ENCODE measurements around the gene NPHP4.
"Not testable (repeated sequence)": the region's sequence is repeated elsewhere in the genome, so short reads cannot be mapped to it uniquely, and the experiment has no call there.

Gene NPHP4

GRCh38 chr1:5855196-5855897, 136.9 kb downstream of the NPHP4 start:
- DNase-seq (ENCODE audit: low spot score), result no peak

GRCh38 chr1:5854754-5855153, 137.5 kb downstream of the NPHP4 start:
- no peak for DNase-seq (ENCODE audit: low spot score)

- not testable (repeated sequence) for DNase-seq (ENCODE audit: low spot score)
These were observed 138.4 kb downstream of the NPHP4 start for GRCh38 chr1:5853858-5854257.

- no peak for DNase-seq (ENCODE audit: low spot score)
These were observed 141.7 kb downstream of the NPHP4 start for GRCh38 chr1:5850503-5850902.

- no peak for DNase-seq (ENCODE audit: low spot score)
These were observed 142.7 kb downstream of the NPHP4 start for GRCh38 chr1:5849550-5849949.

GRCh38 chr1:5847013-5847659, 145.1 kb downstream of the NPHP4 start:
- DNase-seq (ENCODE audit: low spot score), result no peak

GRCh38 chr1:5845376-5845775, 146.8 kb downstream of the NPHP4 start:
- DNase-seq (ENCODE audit: low spot score), result no peak

- no peak for DNase-seq (ENCODE audit: low spot score)
These were observed 147.8 kb downstream of the NPHP4 start for GRCh38 chr1:5844442-5844841.

GRCh38 chr1:5843521-5844096, 148.6 kb downstream of the NPHP4 start:
- DNase-seq (ENCODE audit: low spot score), result no peak

GRCh38 chr1:5842679-5843078, 149.5 kb downstream of the NPHP4 start:
- no peak for DNase-seq (ENCODE audit: low spot score)

- DNase-seq (ENCODE audit: low spot score), result peak; percentile 31
These were observed 151.6 kb downstream of the NPHP4 start for GRCh38 chr1:5840551-5841001.

- DNase-seq (ENCODE audit: low spot score), result no peak
These were observed 152.2 kb downstream of the NPHP4 start for GRCh38 chr1:5839881-5840550.

GRCh38 chr1:5839161-5839880, 152.9 kb downstream of the NPHP4 start:
- DNase-seq (ENCODE audit: low spot score), result no peak

GRCh38 chr1:5837976-5838653, 154.1 kb downstream of the NPHP4 start:
- no peak for DNase-seq (ENCODE audit: low spot score)

- no peak for DNase-seq (ENCODE audit: low spot score)
These were observed 155.3 kb downstream of the NPHP4 start for GRCh38 chr1:5836776-5837440.

GRCh38 chr1:5835179-5835562, 157.1 kb downstream of the NPHP4 start:
- no peak for DNase-seq (ENCODE audit: low spot score)

- DNase-seq (ENCODE audit: low spot score), result no peak
These were observed 157.6 kb downstream of the NPHP4 start for GRCh38 chr1:5834477-5835178.

GRCh38 chr1:5833911-5834310, 158.3 kb downstream of the NPHP4 start:
- no peak for DNase-seq (ENCODE audit: low spot score)

GRCh38 chr1:5832916-5833895, 159.0 kb downstream of the NPHP4 start:
- DNase-seq (ENCODE audit: low spot score), result no peak
